ENCODE results near the gene CDHR5. TPM values are rescaled to one million over a fixed set of nuclear protein-coding genes. Genes with fewer than 3 reads are reported as not detected.

The CDHR5 gene
- total and polyA plus RNA-seq, 2 donors from 2014 or later: 7.0 to 45.6 TPM

- TF ChIP-seq CTCF (IDR thresholded peaks at IDR 0.05; ENCODE audit: borderline replicate concordance, extremely low read depth, insufficient read depth): no peak
- DNase-seq (no peak), FAIRE-seq (no peak)
- Histone ChIP-seq H3K27ac (ENCODE audit: low read depth in 2 of 2, low read length in 2 of 2) (no peak overlapping the region), H3K4me1 (ENCODE audit: control insufficient read depth in 2 of 3, insufficient read depth in 2 of 3, low read depth in 1 of 3, low read length in 3 of 3) (peaks cover 0 to 3% (median 0%) of the 10 kb centered on the region in 3 donors), H3K9ac (ENCODE audit: low read length in 3 of 3) (no peak overlapping the region), H3K9me3 (ENCODE audit: control insufficient read depth in 2 of 3, insufficient read depth in 1 of 3, low read length in 3 of 3) (no peaks in the 10 kb centered on the region), H3K36me3 (ENCODE audit: control insufficient read depth in 2 of 3, insufficient read depth in 3 of 3, low read length in 3 of 3) (peaks cover 0 to 8% (median 0%) of the 10 kb centered on the region in 3 donors), H3K27me3 (ENCODE audit: control insufficient read depth, insufficient read depth, low read length) (peaks cover under 1% of the 10 kb centered on the region), H3K4me3 (ENCODE audit: low read length in 3 of 3) (no peak overlapping the region)
- intact Hi-C loops (cut with DNase I): no loop called here
These were observed 19.3 kb upstream of the CDHR5 start for GRCh38 chr11:643849-644738.

DNA sequence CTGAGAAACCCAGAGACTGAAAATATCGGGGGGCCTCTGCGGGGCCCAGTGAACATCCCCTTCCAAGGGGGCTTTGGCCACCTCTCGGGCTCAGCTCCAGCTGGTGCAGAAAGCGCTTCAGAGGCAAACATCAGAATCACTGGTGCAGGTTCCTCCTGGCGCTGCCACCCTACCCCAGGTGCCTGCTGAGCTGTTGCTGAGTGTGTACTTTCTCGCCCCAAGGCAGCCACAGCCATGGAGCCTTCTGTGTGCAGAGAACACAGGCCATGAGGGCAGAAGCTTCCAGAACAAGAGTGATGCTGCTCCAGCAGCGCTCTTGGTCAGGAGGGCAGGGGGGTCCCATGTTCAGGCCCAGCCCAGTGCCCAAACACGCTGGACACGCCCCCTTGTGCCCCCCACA lies 18.6 kb upstream of the CDHR5 start:
- Histone ChIP-seq H3K27me3 (ENCODE audit: control insufficient read depth, insufficient read depth, low read length) (peaks cover 5% of the 10 kb centered on the region), H3K9ac (ENCODE audit: low read length in 3 of 3) (no peak overlapping the region), H3K27ac (ENCODE audit: low read depth in 2 of 2, low read length in 2 of 2) (no peak overlapping the region), H3K4me1 (ENCODE audit: control insufficient read depth in 2 of 3, insufficient read depth in 2 of 3, low read depth in 1 of 3, low read length in 3 of 3) (peaks cover 0 to 3% (median 0%) of the 10 kb centered on the region in 3 donors), H3K4me3 (ENCODE audit: low read length in 3 of 3) (no peak overlapping the region), H3K36me3 (ENCODE audit: control insufficient read depth in 2 of 3, insufficient read depth in 3 of 3, low read length in 3 of 3) (peaks cover 0 to 8% (median 0%) of the 10 kb centered on the region in 3 donors), H3K9me3 (ENCODE audit: control insufficient read depth in 2 of 3, insufficient read depth in 1 of 3, low read length in 3 of 3) (no peaks in the 10 kb centered on the region)
- no peak for DNase-seq
- intact Hi-C loops (cut with DNase I): no loop called here
- no peak for TF ChIP-seq CTCF (IDR thresholded peaks at IDR 0.05; ENCODE audit: borderline replicate concordance, extremely low read depth, insufficient read depth)
- FAIRE-seq: no peak

- TF ChIP-seq CTCF (IDR thresholded peaks at IDR 0.05; ENCODE audit: borderline replicate concordance, extremely low read depth, insufficient read depth): no peak
- Histone ChIP-seq H3K9me3 (ENCODE audit: control insufficient read depth in 2 of 3, insufficient read depth in 1 of 3, low read length in 3 of 3) (no peaks in the 10 kb centered on the region), H3K4me3 (ENCODE audit: low read length in 3 of 3) (no peak overlapping the region), H3K4me1 (ENCODE audit: control insufficient read depth in 2 of 3, insufficient read depth in 2 of 3, low read depth in 1 of 3, low read length in 3 of 3) (peaks cover 0 to 5% (median 0%) of the 10 kb centered on the region in 3 donors), H3K36me3 (ENCODE audit: control insufficient read depth in 2 of 3, insufficient read depth in 3 of 3, low read length in 3 of 3) (peaks cover 0 to 8% (median 0%) of the 10 kb centered on the region in 3 donors), H3K27ac (ENCODE audit: low read depth in 2 of 2, low read length in 2 of 2) (no peak overlapping the region), H3K9ac (ENCODE audit: low read length in 3 of 3) (no peak overlapping the region), H3K27me3 (ENCODE audit: control insufficient read depth, insufficient read depth, low read length) (peaks cover 13% of the 10 kb centered on the region)
- FAIRE-seq (no peak), DNase-seq (peak in 1 of 5 donors; percentile 63)
- intact Hi-C loops (cut with DNase I): no loop called here
These were observed 17.1 kb upstream of the CDHR5 start for GRCh38 chr11:641806-642370.

All from kidney (tissue), 14 donors.